IMR-90 (cell line): Measurements from ENCODE around the gene PGC. TPM values are rescaled to one million over a fixed set of nuclear protein-coding genes. Genes with fewer than 3 reads are reported as not detected.

Experiments
- ATAC-seq: fragments of 200-7000 bp; cut with Tn5 transposase; 2 replicates; pipeline ENCODE4 v1.9.1; 2020; ENCODE audit warnings: low read depth, mild to moderate bottlenecking, moderate library complexity
- BruUV-seq: library from RNA; stranded (reverse); fragments of 400-500 nt; replicated peaks from 2 replicates; lab custom pipeline; 2021; lab: Mats Ljungman, UMichigan
- CTCF ChIA-PET: fragments of 300-600 bp; formaldehyde crosslinking; extraction: SDS; loops from one replicate; lab custom pipeline; 2021; ENCODE audit warnings: antibody characterized with exemption; lab: Yijun Ruan, JAX
- POLR2A ChIA-PET: fragments of 300-600 bp; sonication (Branson Sonifier 250); formaldehyde crosslinking; loops from one replicate; lab custom pipeline; 2022; ENCODE audit warnings: antibody characterized with exemption; ENCODE audit not compliant: unreplicated experiment; lab: Charles Lee
- DNase-seq: peaks from one replicate; pipeline ENCODE4 v3.0.0; 2013
- H2AFZ ChIP-seq: replicated peaks from 2 replicates; pipeline ENCODE3; 2013; ENCODE audit warnings: low read length, mild to moderate bottlenecking; ENCODE audit not compliant: poor library complexity
- H2AK5ac ChIP-seq: 2 replicates; pipeline ENCODE4 v1.6.1; 2013; ENCODE audit warnings: low read depth, low read length, inconsistent platforms
- H2AK9ac ChIP-seq: replicated peaks from 2 replicates; pipeline ENCODE3; 2013; ENCODE audit warnings: mild to moderate bottlenecking, low read depth, low read length, moderate library complexity; ENCODE audit not compliant: poor library complexity
- H2BK120ac ChIP-seq: 2 replicates; pipeline ENCODE4 v1.6.1; 2013; ENCODE audit warnings: low read depth, low read length, inconsistent platforms
- H2BK15ac ChIP-seq: 3 replicates; pipeline ENCODE4 v1.6.1; 2013; ENCODE audit warnings: low read depth, low read length, inconsistent platforms
- H2BK20ac ChIP-seq: 2 replicates; pipeline ENCODE4 v1.6.1; 2013; ENCODE audit warnings: low read depth, mild to moderate bottlenecking, inconsistent platforms, low read length, moderate library complexity
- H2BK5ac ChIP-seq: 2 replicates; pipeline ENCODE4 v1.6.1; 2013; ENCODE audit warnings: mild to moderate bottlenecking, low read depth, low read length, inconsistent platforms; ENCODE audit not compliant: poor library complexity, severe bottlenecking
- H3K14ac ChIP-seq: replicated peaks from 2 replicates; pipeline ENCODE4 v1.6.1; 2013; ENCODE audit warnings: low read depth, low read length, inconsistent platforms
- H3K18ac ChIP-seq: 2 replicates; pipeline ENCODE4 v1.6.1; 2013; ENCODE audit warnings: low read depth, low read length, control low read depth
- H3K23ac ChIP-seq: 2 replicates; pipeline ENCODE4 v1.6.1; 2013; ENCODE audit warnings: low read depth, low read length, inconsistent platforms
- H3K27ac ChIP-seq: 2 replicates; pipeline ENCODE4 v1.5.1; 2013; ENCODE audit warnings: mild to moderate bottlenecking, control low read depth, low read length; ENCODE audit not compliant: insufficient read depth
- H3K27me3 ChIP-seq: 2 replicates; pipeline ENCODE4 v1.6.1; 2013; ENCODE audit warnings: low read length; ENCODE audit not compliant: control insufficient read depth, insufficient read depth
- H3K36me3 ChIP-seq: 2 replicates; pipeline ENCODE4 v1.6.1; 2013; ENCODE audit warnings: low read length, mixed read lengths; ENCODE audit not compliant: control insufficient read depth, insufficient read depth
- H3K4ac ChIP-seq: 2 replicates; pipeline ENCODE4 v1.6.1; 2013; ENCODE audit warnings: low read depth, low read length, inconsistent platforms
- H3K4me1 ChIP-seq: 2 replicates; pipeline ENCODE4 v1.6.1; 2013; ENCODE audit warnings: low read length, mixed read lengths; ENCODE audit not compliant: control insufficient read depth, insufficient read depth
- H3K4me2 ChIP-seq: 2 replicates; pipeline ENCODE4 v1.6.1; 2013; ENCODE audit warnings: low read depth, mild to moderate bottlenecking, control low read depth, low read length, moderate library complexity
- H3K4me3 ChIP-seq: 2 replicates; pipeline ENCODE4 v1.5.1; 2013; ENCODE audit warnings: low read depth, mild to moderate bottlenecking, control low read depth, low read length, moderate library complexity; ENCODE audit not compliant: insufficient read depth
- H3K56ac ChIP-seq: 2 replicates; pipeline ENCODE4 v1.6.1; 2013; ENCODE audit warnings: low read length, inconsistent platforms; ENCODE audit not compliant: insufficient read depth; ENCODE audit errors: extremely low read depth
- H3K79me1 ChIP-seq, 2 experiments: 2 replicates each; pipeline ENCODE4 v1.6.1; 2013; ENCODE audit warnings: low read length in 2 of 2, inconsistent platforms in 1 of 2, low read depth in 1 of 2
- H3K9ac ChIP-seq: 2 replicates; pipeline ENCODE4 v1.6.1; 2013; ENCODE audit warnings: low read depth, low read length, control low read depth
- H3K9me1 ChIP-seq: 2 replicates; pipeline ENCODE4 v1.6.1; 2013; ENCODE audit warnings: low read length, inconsistent platforms; ENCODE audit not compliant: insufficient read depth
- H3K9me3 ChIP-seq: 2 replicates; pipeline ENCODE4 v1.6.1; 2013; ENCODE audit warnings: low read length; ENCODE audit not compliant: control insufficient read depth, insufficient read depth
- H4K20me1 ChIP-seq: 2 replicates; pipeline ENCODE4 v1.6.1; 2013; ENCODE audit warnings: low read length, inconsistent platforms; ENCODE audit not compliant: insufficient read depth
- H4K5ac ChIP-seq: 2 replicates; pipeline ENCODE4 v1.6.1; 2013; ENCODE audit warnings: mild to moderate bottlenecking, low read depth, low read length, control low read depth
- H4K8ac ChIP-seq, 2 experiments: 2 replicates each; pipeline ENCODE4 v1.6.1; 2013; ENCODE audit warnings: low read depth in 2 of 2, low read length in 2 of 2, control low read depth in 1 of 2, inconsistent platforms in 1 of 2
- H4K91ac ChIP-seq: 2 replicates; pipeline ENCODE4 v1.6.1; 2013; ENCODE audit warnings: low read depth, low read length, inconsistent platforms; ENCODE audit not compliant: insufficient read depth
- BHLHE40 ChIP-seq: fragments of 150-350 bp; IDR thresholded peaks from 2 replicates; pipeline ENCODE4 v1.6.1; 2016; ENCODE audit warnings: mild to moderate bottlenecking, low read depth, low read length
- CEBPB ChIP-seq: IDR thresholded peaks from 2 replicates; pipeline ENCODE4 v1.6.1; 2012; ENCODE audit warnings: low read depth, low read length, improper control_type of control experiment
- CHD1 ChIP-seq: IDR thresholded peaks from 2 replicates; pipeline ENCODE4 v1.6.1; 2012; ENCODE audit warnings: low read depth, low read length, improper control_type of control experiment
- FOS ChIP-seq: fragments of 150-350 bp; IDR thresholded peaks from 2 replicates; pipeline ENCODE4 v1.6.1; 2016; ENCODE audit warnings: low read depth, low read length
- MAFK ChIP-seq: IDR thresholded peaks from 2 replicates; pipeline ENCODE4 v1.6.1; 2012; ENCODE audit warnings: low read depth, low read length, improper control_type of control experiment
- MAZ ChIP-seq: IDR thresholded peaks from 2 replicates; pipeline ENCODE4 v1.6.1; 2012; ENCODE audit warnings: low read depth, mild to moderate bottlenecking, low read length, improper control_type of control experiment, moderate library complexity, borderline replicate concordance
- MXI1 ChIP-seq: IDR thresholded peaks from 2 replicates; pipeline ENCODE4 v1.6.1; 2012; ENCODE audit warnings: low read depth, mild to moderate bottlenecking, low read length, moderate library complexity, borderline replicate concordance
- NFE2L2 ChIP-seq: fragments of 150-350 bp; IDR thresholded peaks from 2 replicates; pipeline ENCODE4 v1.6.1; 2016; ENCODE audit warnings: low read depth, mild to moderate bottlenecking, low read length
- POLR2A ChIP-seq: IDR thresholded peaks from 2 replicates; pipeline ENCODE4 v1.6.1; 2012; ENCODE audit warnings: mild to moderate bottlenecking, low read depth, low read length
- RAD21 ChIP-seq: IDR thresholded peaks from 2 replicates; pipeline ENCODE4 v1.6.1; 2012; ENCODE audit warnings: low read length, improper control_type of control experiment
- RCOR1 ChIP-seq: IDR thresholded peaks from 2 replicates; pipeline ENCODE4 v1.6.1; 2012; ENCODE audit warnings: mild to moderate bottlenecking, low read length, improper control_type of control experiment; ENCODE audit not compliant: insufficient replicate concordance
- RFX5 ChIP-seq: IDR thresholded peaks from 2 replicates; pipeline ENCODE4 v1.8.0; 2012; ENCODE audit warnings: low read depth, mild to moderate bottlenecking, low read length, moderate library complexity
- WGBS, 2 experiments: methylation state at CpG; one replicate each; pipeline versions ENCODE4 v1.1.5 to v1.1.7; 2013; ENCODE audit warnings: missing lambda C conversion rate in 2 of 2; ENCODE audit not compliant: insufficient read length in 1 of 2; ENCODE audit errors: extremely low coverage in 2 of 2; 5-methylcytosine and 5-hydroxymethylcytosine counted together
- dilution Hi-C: fragments of 300-500 bp; cut with HindIII; formaldehyde crosslinking; loops from one replicate; pipeline ENCODE4 v1.14.3; 2018; ENCODE audit warnings: low sequenced_read_pairs; ENCODE audit not compliant: unreplicated experiment
- in situ Hi-C: fragments of 300-500 bp; cut with MboI; formaldehyde crosslinking; loops from 3 replicates; pipeline ENCODE4 v1.14.3; 2019; ENCODE audit warnings: low sequenced_read_pairs, inconsistent platforms, mixed read lengths
- intact Hi-C: fragments of 100-400 bp; cut with micrococcal nuclease; formaldehyde crosslinking; loops from 2 replicates; pipeline ENCODE4 v1.10.0; 2022
- polyA plus RNA-seq, 3 experiments: library from polyadenylated mRNA; depleted of rRNA; stranded (reverse); fragments of >200 nt; gene quantifications; 2 replicates each; pipeline ENCODE4 v1.2.3, GENCODE V29; 2012; ENCODE audit warnings: low replicate concordance in 1 of 3
- total RNA-seq: library from RNA; depleted of rRNA; stranded (reverse); fragments of >200 nt; gene quantifications from 2 replicates; pipeline ENCODE4 v1.2.3, GENCODE V29; 2012
- TF ChIP-seq, protein P1 (sequence below): conservative IDR thresholded peaks from 2 replicates; pipeline ENCODE4 v1.5.1; 2012; ENCODE audit warnings: mild to moderate bottlenecking, low read depth, low read length, improper control_type of control experiment
- TF ChIP-seq, protein P2 (sequence below): fragments of 150-350 bp; IDR thresholded peaks from 2 replicates; pipeline ENCODE4 v1.6.1; 2016; ENCODE audit warnings: low read depth, mild to moderate bottlenecking, low read length, moderate library complexity, borderline replicate concordance
- TF ChIP-seq, protein P3 (sequence below): fragments of 150-350 bp; IDR thresholded peaks from 2 replicates; pipeline ENCODE4 v1.6.1; 2017; ENCODE audit warnings: mild to moderate bottlenecking, antibody characterized with exemption, low read length, low read depth

PGC gene
- total and polyA plus RNA-seq, 2 of the 4 experiments (the other 2 are of a cell fraction), result not detected

DNA sequence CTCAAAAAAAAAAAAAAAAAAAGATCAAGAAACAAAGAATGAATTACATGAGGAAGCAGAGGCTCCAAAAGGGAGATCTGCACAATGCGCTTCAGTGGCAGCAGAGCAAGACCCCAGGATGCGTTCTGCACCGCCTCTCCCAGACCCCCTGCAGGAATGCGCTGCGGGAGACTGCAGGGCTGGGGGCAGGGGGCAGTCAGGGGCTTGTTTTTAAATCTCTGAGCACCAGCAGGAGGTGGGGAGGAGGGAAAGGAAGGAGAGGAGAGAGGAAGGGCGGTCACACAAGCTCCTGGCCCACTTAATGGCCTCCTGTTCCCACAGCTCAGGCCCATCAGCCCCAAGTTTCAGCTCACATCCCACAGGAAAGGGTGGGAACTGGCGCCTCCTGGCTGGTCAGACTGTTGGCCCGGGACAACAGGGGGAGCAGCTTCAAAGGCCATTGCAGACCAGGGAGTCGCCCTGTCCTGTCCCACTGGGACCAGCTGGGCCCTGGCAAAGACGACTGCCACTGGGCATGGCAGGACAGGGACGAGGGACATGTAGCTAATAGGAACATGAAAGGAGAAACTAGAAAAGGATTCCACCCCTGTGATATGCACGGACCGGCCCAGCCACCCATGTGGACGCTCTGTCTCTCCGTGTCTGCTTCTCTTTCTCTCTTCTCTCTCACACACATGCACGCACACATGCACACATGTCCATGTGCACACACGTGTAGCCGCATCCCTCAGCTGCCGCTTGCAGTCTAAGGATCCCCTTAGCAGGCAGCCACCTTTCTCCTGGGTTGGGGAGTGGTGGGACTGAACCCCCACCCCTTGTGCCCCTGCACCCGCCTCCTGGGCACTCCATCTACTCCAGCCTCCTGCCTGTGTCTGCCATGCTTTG, 46.5 kb downstream of the PGC start:
- no peak overlapping the region for H3K23ac ChIP-seq
- no peak overlapping the region for H3K27ac ChIP-seq
- no peak overlapping the region for H3K56ac ChIP-seq
- no peak overlapping the region for H3K4me3 ChIP-seq
- H4K5ac ChIP-seq, result no peak overlapping the region
- DNase-seq (no peak), ATAC-seq (no peak)
- peaks cover 4% of the 10 kb centered on the region for H3K9me1 ChIP-seq
- H3K4me2 ChIP-seq, result no peak overlapping the region
- H3K79me1 ChIP-seq, result 0 out of 4 replicates have a peak, but pooled peaks cover 0 to 3% of the 10 kb centered on the region in 2 experiments
- no peak overlapping the region for H3K4ac ChIP-seq
- H3K9me3 ChIP-seq, result no peaks in the 10 kb centered on the region
- in situ Hi-C loops, result no loop called here
- H3K36me3 ChIP-seq, result no peaks in the 10 kb centered on the region
- H3K27me3 ChIP-seq, result no peaks in the 10 kb centered on the region
- POLR2A ChIA-PET, result no interaction called here
- intact Hi-C loops, result no loop called here
- no peak overlapping the region for H2AK9ac ChIP-seq
- H2BK20ac ChIP-seq, result no peak overlapping the region
- H2BK5ac ChIP-seq, result no peak overlapping the region
- H3K9ac ChIP-seq, result no peak overlapping the region
- no peak overlapping the region for H2BK15ac ChIP-seq
- no peak overlapping the region for H2AFZ ChIP-seq
- 78% methylated on average over 3 of the region's 20 CpGs; no CpG with 5 or more reads in 1 of the 2 experiments for WGBS, 2 experiments
- no TSS peak for BruUV-seq
- H3K4me1 ChIP-seq, result peaks cover 13% of the 10 kb centered on the region
- H3K18ac ChIP-seq, result no peak overlapping the region
- no peak overlapping the region for H2AK5ac ChIP-seq
- no peak overlapping the region for H3K14ac ChIP-seq
- no peaks in the 10 kb centered on the region for H4K20me1 ChIP-seq
- H4K91ac ChIP-seq, result no peak overlapping the region
- H4K8ac ChIP-seq, result no peak overlapping the region
- dilution Hi-C loops, result no loop called here
- no peak overlapping the region for H2BK120ac ChIP-seq
- CTCF ChIA-PET, result no interaction called here
- TF ChIP-seq RAD21 (no peak), RFX5 (no peak), FOS (no peak), NFE2L2 (no peak), CHD1 (no peak), BHLHE40 (no peak), CEBPB (no peak), RCOR1 (no peak), MAZ (no peak), MAFK (no peak), MXI1 (no peak), POLR2A (no peak)
- TF ChIP-seq, protein P1, sequence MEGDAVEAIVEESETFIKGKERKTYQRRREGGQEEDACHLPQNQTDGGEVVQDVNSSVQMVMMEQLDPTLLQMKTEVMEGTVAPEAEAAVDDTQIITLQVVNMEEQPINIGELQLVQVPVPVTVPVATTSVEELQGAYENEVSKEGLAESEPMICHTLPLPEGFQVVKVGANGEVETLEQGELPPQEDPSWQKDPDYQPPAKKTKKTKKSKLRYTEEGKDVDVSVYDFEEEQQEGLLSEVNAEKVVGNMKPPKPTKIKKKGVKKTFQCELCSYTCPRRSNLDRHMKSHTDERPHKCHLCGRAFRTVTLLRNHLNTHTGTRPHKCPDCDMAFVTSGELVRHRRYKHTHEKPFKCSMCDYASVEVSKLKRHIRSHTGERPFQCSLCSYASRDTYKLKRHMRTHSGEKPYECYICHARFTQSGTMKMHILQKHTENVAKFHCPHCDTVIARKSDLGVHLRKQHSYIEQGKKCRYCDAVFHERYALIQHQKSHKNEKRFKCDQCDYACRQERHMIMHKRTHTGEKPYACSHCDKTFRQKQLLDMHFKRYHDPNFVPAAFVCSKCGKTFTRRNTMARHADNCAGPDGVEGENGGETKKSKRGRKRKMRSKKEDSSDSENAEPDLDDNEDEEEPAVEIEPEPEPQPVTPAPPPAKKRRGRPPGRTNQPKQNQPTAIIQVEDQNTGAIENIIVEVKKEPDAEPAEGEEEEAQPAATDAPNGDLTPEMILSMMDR, result no peak
- TF ChIP-seq, protein P2, sequence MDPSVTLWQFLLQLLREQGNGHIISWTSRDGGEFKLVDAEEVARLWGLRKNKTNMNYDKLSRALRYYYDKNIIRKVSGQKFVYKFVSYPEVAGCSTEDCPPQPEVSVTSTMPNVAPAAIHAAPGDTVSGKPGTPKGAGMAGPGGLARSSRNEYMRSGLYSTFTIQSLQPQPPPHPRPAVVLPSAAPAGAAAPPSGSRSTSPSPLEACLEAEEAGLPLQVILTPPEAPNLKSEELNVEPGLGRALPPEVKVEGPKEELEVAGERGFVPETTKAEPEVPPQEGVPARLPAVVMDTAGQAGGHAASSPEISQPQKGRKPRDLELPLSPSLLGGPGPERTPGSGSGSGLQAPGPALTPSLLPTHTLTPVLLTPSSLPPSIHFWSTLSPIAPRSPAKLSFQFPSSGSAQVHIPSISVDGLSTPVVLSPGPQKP, result no peak
- TF ChIP-seq, protein P3, sequence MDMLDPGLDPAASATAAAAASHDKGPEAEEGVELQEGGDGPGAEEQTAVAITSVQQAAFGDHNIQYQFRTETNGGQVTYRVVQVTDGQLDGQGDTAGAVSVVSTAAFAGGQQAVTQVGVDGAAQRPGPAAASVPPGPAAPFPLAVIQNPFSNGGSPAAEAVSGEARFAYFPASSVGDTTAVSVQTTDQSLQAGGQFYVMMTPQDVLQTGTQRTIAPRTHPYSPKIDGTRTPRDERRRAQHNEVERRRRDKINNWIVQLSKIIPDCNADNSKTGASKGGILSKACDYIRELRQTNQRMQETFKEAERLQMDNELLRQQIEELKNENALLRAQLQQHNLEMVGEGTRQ, result no peak
